Measurements from ENCODE around the gene TAL2.

The TAL2 gene

GRCh38 chr9:105647595-105648349, 14.5 kb upstream of the TAL2 start:
- Histone ChIP-seq H3K9me3 (ENCODE audit: control insufficient read depth in 1 of 2, low read length in 2 of 2) (no peaks in the 10 kb centered on the region), H3K27me3 (ENCODE audit: control insufficient read depth in 1 of 2, insufficient read depth in 2 of 2, low read length in 2 of 2) (no peaks in the 10 kb centered on the region), H3K9ac (ENCODE audit: low read depth in 1 of 2, low read length in 2 of 2) (no peak overlapping the region), H3K27ac (ENCODE audit: low read depth, low read length) (no peak overlapping the region), H3K4me3 (ENCODE audit: low read depth in 1 of 2, low read length in 2 of 2) (no peak overlapping the region), H3K4me1 (ENCODE audit: control insufficient read depth in 1 of 2, insufficient read depth in 2 of 2, low read length in 2 of 2) (no peaks in the 10 kb centered on the region), H3K36me3 (ENCODE audit: control insufficient read depth in 1 of 2, insufficient read depth in 2 of 2, low read length in 2 of 2) (no peaks in the 10 kb centered on the region)

GRCh38 chr9:105651806-105652205, 10.5 kb upstream of the TAL2 start:
- peaks cover 0 to 4% of the 10 kb centered on the region in 2 donors for H3K4me1 ChIP-seq (ENCODE audit: control insufficient read depth in 1 of 2, insufficient read depth in 2 of 2, low read length in 2 of 2)
- no peaks in the 10 kb centered on the region for H3K9me3 ChIP-seq (ENCODE audit: control insufficient read depth in 1 of 2, low read length in 2 of 2)
- H3K36me3 ChIP-seq (ENCODE audit: control insufficient read depth in 1 of 2, insufficient read depth in 2 of 2, low read length in 2 of 2) = no peaks in the 10 kb centered on the region
- H3K27ac ChIP-seq (ENCODE audit: low read depth, low read length) = no peak overlapping the region
- H3K9ac ChIP-seq (ENCODE audit: low read depth in 1 of 2, low read length in 2 of 2) = no peak overlapping the region
- no peak overlapping the region for H3K4me3 ChIP-seq (ENCODE audit: low read depth in 1 of 2, low read length in 2 of 2)
- H3K27me3 ChIP-seq (ENCODE audit: control insufficient read depth in 1 of 2, insufficient read depth in 2 of 2, low read length in 2 of 2) = peaks cover 5 to 12% of the 10 kb centered on the region in 2 donors

- H3K27me3 ChIP-seq (ENCODE audit: control insufficient read depth in 1 of 2, insufficient read depth in 2 of 2, low read length in 2 of 2) = peaks cover 13 to 19% of the 10 kb centered on the region in 2 donors
- H3K4me3 ChIP-seq (ENCODE audit: low read depth in 1 of 2, low read length in 2 of 2) = peak overlapping the region; percentile 65 to 68
- H3K27ac ChIP-seq (ENCODE audit: low read depth, low read length) = no peak overlapping the region
- peak overlapping the region; percentile 3 to 12 for H3K9ac ChIP-seq (ENCODE audit: low read depth in 1 of 2, low read length in 2 of 2)
- no peaks in the 10 kb centered on the region for H3K36me3 ChIP-seq (ENCODE audit: control insufficient read depth in 1 of 2, insufficient read depth in 2 of 2, low read length in 2 of 2)
- H3K4me1 ChIP-seq (ENCODE audit: control insufficient read depth in 1 of 2, insufficient read depth in 2 of 2, low read length in 2 of 2) = peaks cover 0 to 5% of the 10 kb centered on the region in 2 donors
- no peaks in the 10 kb centered on the region for H3K9me3 ChIP-seq (ENCODE audit: control insufficient read depth in 1 of 2, low read length in 2 of 2)
Observed at GRCh38 chr9:105656131-105656921, 5.9 kb upstream of the TAL2 start.

GRCh38 chr9:105658351-105658750, 3.9 kb upstream of the TAL2 start:
- Histone ChIP-seq H3K9ac (ENCODE audit: low read depth in 1 of 2, low read length in 2 of 2) (no peak overlapping the region), H3K4me3 (ENCODE audit: low read depth in 1 of 2, low read length in 2 of 2) (no peak overlapping the region), H3K4me1 (ENCODE audit: control insufficient read depth in 1 of 2, insufficient read depth in 2 of 2, low read length in 2 of 2) (peaks cover 0 to 5% of the 10 kb centered on the region in 2 donors), H3K36me3 (ENCODE audit: control insufficient read depth in 1 of 2, insufficient read depth in 2 of 2, low read length in 2 of 2) (no peaks in the 10 kb centered on the region), H3K27ac (ENCODE audit: low read depth, low read length) (no peak overlapping the region), H3K27me3 (ENCODE audit: control insufficient read depth in 1 of 2, insufficient read depth in 2 of 2, low read length in 2 of 2) (peaks cover 13 to 19% of the 10 kb centered on the region in 2 donors), H3K9me3 (ENCODE audit: control insufficient read depth in 1 of 2, low read length in 2 of 2) (no peaks in the 10 kb centered on the region)

- Histone ChIP-seq H3K36me3 (ENCODE audit: control insufficient read depth in 1 of 2, insufficient read depth in 2 of 2, low read length in 2 of 2) (no peaks in the 10 kb centered on the region), H3K4me1 (ENCODE audit: control insufficient read depth in 1 of 2, insufficient read depth in 2 of 2, low read length in 2 of 2) (peaks cover 0 to 5% of the 10 kb centered on the region in 2 donors), H3K27me3 (ENCODE audit: control insufficient read depth in 1 of 2, insufficient read depth in 2 of 2, low read length in 2 of 2) (peaks cover 13 to 15% of the 10 kb centered on the region in 2 donors), H3K4me3 (ENCODE audit: low read depth in 1 of 2, low read length in 2 of 2) (no peak overlapping the region), H3K27ac (ENCODE audit: low read depth, low read length) (no peak overlapping the region), H3K9me3 (ENCODE audit: control insufficient read depth in 1 of 2, low read length in 2 of 2) (no peaks in the 10 kb centered on the region), H3K9ac (ENCODE audit: low read depth in 1 of 2, low read length in 2 of 2) (no peak overlapping the region)
Observed at GRCh38 chr9:105661011-105661410, 1.2 kb upstream of the TAL2 start.

- H3K27ac ChIP-seq (ENCODE audit: low read depth, low read length) = no peak overlapping the region
- no peaks in the 10 kb centered on the region for H3K27me3 ChIP-seq (ENCODE audit: control insufficient read depth in 1 of 2, insufficient read depth in 2 of 2, low read length in 2 of 2)
- H3K4me3 ChIP-seq (ENCODE audit: low read depth in 1 of 2, low read length in 2 of 2) = no peak overlapping the region
- H3K9ac ChIP-seq (ENCODE audit: low read depth in 1 of 2, low read length in 2 of 2) = no peak overlapping the region
- H3K4me1 ChIP-seq (ENCODE audit: control insufficient read depth in 1 of 2, insufficient read depth in 2 of 2, low read length in 2 of 2) = no peaks in the 10 kb centered on the region
- H3K36me3 ChIP-seq (ENCODE audit: control insufficient read depth in 1 of 2, insufficient read depth in 2 of 2, low read length in 2 of 2) = no peaks in the 10 kb centered on the region
- no peaks in the 10 kb centered on the region for H3K9me3 ChIP-seq (ENCODE audit: control insufficient read depth in 1 of 2, low read length in 2 of 2)
Observed at GRCh38 chr9:105663914-105664313, 1.7 kb downstream of the TAL2 start.

GRCh38 chr9:105667867-105668266, 5.6 kb downstream of the TAL2 start:
- no peaks in the 10 kb centered on the region for H3K9me3 ChIP-seq (ENCODE audit: control insufficient read depth in 1 of 2, low read length in 2 of 2)
- H3K27ac ChIP-seq (ENCODE audit: low read depth, low read length) = no peak overlapping the region
- H3K4me3 ChIP-seq (ENCODE audit: low read depth in 1 of 2, low read length in 2 of 2) = no peak overlapping the region
- H3K4me1 ChIP-seq (ENCODE audit: control insufficient read depth in 1 of 2, insufficient read depth in 2 of 2, low read length in 2 of 2) = no peaks in the 10 kb centered on the region
- H3K27me3 ChIP-seq (ENCODE audit: control insufficient read depth in 1 of 2, insufficient read depth in 2 of 2, low read length in 2 of 2) = no peaks in the 10 kb centered on the region
- H3K9ac ChIP-seq (ENCODE audit: low read depth in 1 of 2, low read length in 2 of 2) = no peak overlapping the region
- H3K36me3 ChIP-seq (ENCODE audit: control insufficient read depth in 1 of 2, insufficient read depth in 2 of 2, low read length in 2 of 2) = no peaks in the 10 kb centered on the region

- Histone ChIP-seq H3K27me3 (ENCODE audit: control insufficient read depth in 1 of 2, insufficient read depth in 2 of 2, low read length in 2 of 2) (no peaks in the 10 kb centered on the region), H3K4me3 (ENCODE audit: low read depth in 1 of 2, low read length in 2 of 2) (no peak overlapping the region), H3K36me3 (ENCODE audit: control insufficient read depth in 1 of 2, insufficient read depth in 2 of 2, low read length in 2 of 2) (no peaks in the 10 kb centered on the region), H3K9me3 (ENCODE audit: control insufficient read depth in 1 of 2, low read length in 2 of 2) (no peaks in the 10 kb centered on the region), H3K4me1 (ENCODE audit: control insufficient read depth in 1 of 2, insufficient read depth in 2 of 2, low read length in 2 of 2) (no peaks in the 10 kb centered on the region), H3K9ac (ENCODE audit: low read depth in 1 of 2, low read length in 2 of 2) (no peak overlapping the region), H3K27ac (ENCODE audit: low read depth, low read length) (no peak overlapping the region)
Observed at GRCh38 chr9:105670315-105670714, 8.1 kb downstream of the TAL2 start.

GRCh38 chr9:105670775-105671174, 8.5 kb downstream of the TAL2 start:
- H3K4me1 ChIP-seq (ENCODE audit: control insufficient read depth in 1 of 2, insufficient read depth in 2 of 2, low read length in 2 of 2) = no peaks in the 10 kb centered on the region
- H3K27ac ChIP-seq (ENCODE audit: low read depth, low read length) = no peak overlapping the region
- no peak overlapping the region for H3K4me3 ChIP-seq (ENCODE audit: low read depth in 1 of 2, low read length in 2 of 2)
- no peak overlapping the region for H3K9ac ChIP-seq (ENCODE audit: low read depth in 1 of 2, low read length in 2 of 2)
- no peaks in the 10 kb centered on the region for H3K36me3 ChIP-seq (ENCODE audit: control insufficient read depth in 1 of 2, insufficient read depth in 2 of 2, low read length in 2 of 2)
- no peaks in the 10 kb centered on the region for H3K9me3 ChIP-seq (ENCODE audit: control insufficient read depth in 1 of 2, low read length in 2 of 2)
- H3K27me3 ChIP-seq (ENCODE audit: control insufficient read depth in 1 of 2, insufficient read depth in 2 of 2, low read length in 2 of 2) = no peaks in the 10 kb centered on the region

GRCh38 chr9:105672711-105673234, 10.5 kb downstream of the TAL2 start:
- H3K36me3 ChIP-seq (ENCODE audit: control insufficient read depth in 1 of 2, insufficient read depth in 2 of 2, low read length in 2 of 2) = no peaks in the 10 kb centered on the region
- H3K9ac ChIP-seq (ENCODE audit: low read depth in 1 of 2, low read length in 2 of 2) = no peak overlapping the region
- no peak overlapping the region for H3K27ac ChIP-seq (ENCODE audit: low read depth, low read length)
- no peaks in the 10 kb centered on the region for H3K4me1 ChIP-seq (ENCODE audit: control insufficient read depth in 1 of 2, insufficient read depth in 2 of 2, low read length in 2 of 2)
- no peaks in the 10 kb centered on the region for H3K9me3 ChIP-seq (ENCODE audit: control insufficient read depth in 1 of 2, low read length in 2 of 2)
- H3K27me3 ChIP-seq (ENCODE audit: control insufficient read depth in 1 of 2, insufficient read depth in 2 of 2, low read length in 2 of 2) = no peaks in the 10 kb centered on the region
- no peak overlapping the region for H3K4me3 ChIP-seq (ENCODE audit: low read depth in 1 of 2, low read length in 2 of 2)
